Stomach (tissue), 4 donors: ENCODE measurements around the gene HIVEP1.

Experiments
- EP300 ChIP-seq: sonication (generic); formaldehyde crosslinking; IDR thresholded peaks from one replicate; pipeline ENCODE4 v1.6.1; 2017; ENCODE audit warnings: antibody characterized with exemption
- POLR2A ChIP-seq, 4 donors: fragments of 450-650 bp; IDR thresholded peaks; one replicate each; pipeline ENCODE4 v1.6.1; 2016; ENCODE audit warnings: antibody characterized with exemption in 4 of 4, control low read depth in 2 of 4, mild to moderate bottlenecking in 1 of 4, moderate library complexity in 1 of 4
- TF ChIP-seq, protein P1 (sequence below), 7 experiments: fragments of 450-650 bp in 4 of 7; fragments of 200-600 bp in 3 of 7; sonication (generic) in 3 of 7; IDR thresholded peaks; one replicate each; pipeline ENCODE4 v1.5.1; 2016 to 2019; ENCODE audit warnings: antibody characterized with exemption in 7 of 7, control low read depth in 2 of 7, mild to moderate bottlenecking in 1 of 7

DNA sequence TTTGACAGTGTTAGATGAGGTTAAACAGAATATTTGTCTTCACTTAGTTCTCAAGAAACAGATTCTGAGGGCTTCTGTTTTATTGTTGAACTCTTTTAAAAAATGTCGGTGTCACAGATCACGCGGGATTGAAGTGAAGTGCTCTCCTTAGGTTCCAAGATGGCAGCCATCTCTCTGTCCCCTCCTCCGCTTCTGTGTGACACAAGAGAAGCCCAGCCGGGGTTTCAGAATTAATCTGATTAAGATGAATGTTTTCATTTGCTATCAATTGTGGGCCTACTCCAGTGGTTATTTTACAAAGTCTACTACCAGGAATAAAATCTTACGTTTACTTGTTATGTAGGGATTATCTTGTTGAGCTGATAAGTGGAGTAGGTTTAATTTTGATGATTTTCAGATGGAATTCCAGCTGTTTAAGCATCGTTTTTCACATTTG lies 10.9 kb downstream of the HIVEP1 start:
- TF ChIP-seq, protein P1, sequence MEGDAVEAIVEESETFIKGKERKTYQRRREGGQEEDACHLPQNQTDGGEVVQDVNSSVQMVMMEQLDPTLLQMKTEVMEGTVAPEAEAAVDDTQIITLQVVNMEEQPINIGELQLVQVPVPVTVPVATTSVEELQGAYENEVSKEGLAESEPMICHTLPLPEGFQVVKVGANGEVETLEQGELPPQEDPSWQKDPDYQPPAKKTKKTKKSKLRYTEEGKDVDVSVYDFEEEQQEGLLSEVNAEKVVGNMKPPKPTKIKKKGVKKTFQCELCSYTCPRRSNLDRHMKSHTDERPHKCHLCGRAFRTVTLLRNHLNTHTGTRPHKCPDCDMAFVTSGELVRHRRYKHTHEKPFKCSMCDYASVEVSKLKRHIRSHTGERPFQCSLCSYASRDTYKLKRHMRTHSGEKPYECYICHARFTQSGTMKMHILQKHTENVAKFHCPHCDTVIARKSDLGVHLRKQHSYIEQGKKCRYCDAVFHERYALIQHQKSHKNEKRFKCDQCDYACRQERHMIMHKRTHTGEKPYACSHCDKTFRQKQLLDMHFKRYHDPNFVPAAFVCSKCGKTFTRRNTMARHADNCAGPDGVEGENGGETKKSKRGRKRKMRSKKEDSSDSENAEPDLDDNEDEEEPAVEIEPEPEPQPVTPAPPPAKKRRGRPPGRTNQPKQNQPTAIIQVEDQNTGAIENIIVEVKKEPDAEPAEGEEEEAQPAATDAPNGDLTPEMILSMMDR (IDR thresholded peaks at IDR 0.05) = no peak
- TF ChIP-seq EP300 (no peak), POLR2A (IDR thresholded peaks at IDR 0.05) (no peak)
